Neuronal stem cell (in vitro differentiated cells): ENCODE measurements around the gene GRIN2B.

ENCODE experiments used
- DNase-seq: peaks from one replicate; pipeline ENCODE4 v3.0.0-alpha.2; 2013; ENCODE audit warnings: low spot score
- H2AFZ ChIP-seq: one replicate; pipeline ENCODE4 v1.6.1; 2013; ENCODE audit warnings: mild to moderate bottlenecking, low read length, inconsistent platforms
- H2AK5ac ChIP-seq: 2 replicates; pipeline ENCODE4 v1.6.1; 2013; ENCODE audit warnings: low read depth, mild to moderate bottlenecking, inconsistent platforms, low read length, moderate library complexity, mixed read lengths
- H2BK120ac ChIP-seq: 2 replicates; pipeline ENCODE4 v1.6.1; 2013; ENCODE audit warnings: low read depth, mild to moderate bottlenecking, inconsistent platforms, low read length, moderate library complexity, mixed read lengths
- H2BK12ac ChIP-seq: one replicate; pipeline ENCODE4 v1.6.1; 2013; ENCODE audit warnings: low read length, inconsistent platforms
- H2BK15ac ChIP-seq: 2 replicates; pipeline ENCODE4 v1.6.1; 2013; ENCODE audit warnings: mild to moderate bottlenecking, low read length, inconsistent platforms, mixed read lengths
- H2BK5ac ChIP-seq: one replicate; pipeline ENCODE4 v1.6.1; 2013; ENCODE audit warnings: inconsistent platforms, mild to moderate bottlenecking, low read length, moderate library complexity
- H3K14ac ChIP-seq: one replicate; pipeline ENCODE4 v1.6.1; 2013; ENCODE audit warnings: low read length, inconsistent platforms
- H3K18ac ChIP-seq: 2 replicates; pipeline ENCODE4 v1.6.1; 2013; ENCODE audit warnings: low read length, inconsistent platforms
- H3K23ac ChIP-seq: 2 replicates; pipeline ENCODE4 v1.6.1; 2013; ENCODE audit warnings: low read depth, mild to moderate bottlenecking, mixed read lengths, low read length, inconsistent platforms; ENCODE audit not compliant: poor library complexity
- H3K27ac ChIP-seq: replicated peaks from 3 replicates; pipeline ENCODE4 v1.5.1; 2013; ENCODE audit warnings: low read length, inconsistent platforms
- H3K27me3 ChIP-seq, 3 experiments: 2 replicates each; pipeline ENCODE4 v1.6.1; 2013; ENCODE audit warnings: low read length in 3 of 3, mild to moderate bottlenecking in 2 of 3, inconsistent platforms in 1 of 3, low read depth in 1 of 3, mixed read lengths in 1 of 3, moderate library complexity in 1 of 3; ENCODE audit not compliant: control insufficient read depth in 3 of 3, insufficient read depth in 3 of 3
- H3K36me3 ChIP-seq, 2 donors: replicated peaks in 1 of 2; 2 replicates each; pipeline ENCODE4 v1.6.1; 2013; ENCODE audit warnings: low read length in 2 of 2; ENCODE audit not compliant: control insufficient read depth in 2 of 2, insufficient read depth in 2 of 2
- H3K4ac ChIP-seq: 2 replicates; pipeline ENCODE4 v1.6.1; 2013; ENCODE audit warnings: inconsistent platforms, mild to moderate bottlenecking, low read length, moderate library complexity
- H3K4me1 ChIP-seq, 2 donors: 1 replicate in 1 of 2; 2 replicates in 1 of 2; pipeline ENCODE4 v1.6.1; 2013; ENCODE audit warnings: low read length in 2 of 2, low read depth in 1 of 2; ENCODE audit not compliant: control insufficient read depth in 2 of 2, insufficient read depth in 1 of 2
- H3K4me2 ChIP-seq: one replicate; pipeline ENCODE4 v1.6.1; 2013; ENCODE audit warnings: mild to moderate bottlenecking, low read length, inconsistent platforms; ENCODE audit not compliant: insufficient read depth, poor library complexity, severe bottlenecking
- H3K4me3 ChIP-seq, 2 donors: 2 replicates each; pipeline ENCODE4 v1.5.1; 2013; ENCODE audit warnings: low read length in 2 of 2, mild to moderate bottlenecking in 2 of 2, inconsistent platforms in 1 of 2, moderate library complexity in 1 of 2
- H3K79me1 ChIP-seq: one replicate; pipeline ENCODE4 v1.6.1; 2013; ENCODE audit warnings: low read depth, mild to moderate bottlenecking, inconsistent platforms, low read length, moderate library complexity
- H3K9ac ChIP-seq: one replicate; pipeline ENCODE4 v1.6.1; 2013; ENCODE audit warnings: mild to moderate bottlenecking, low read depth, low read length, inconsistent platforms; ENCODE audit not compliant: poor library complexity
- H3K9me3 ChIP-seq, 2 donors: replicated peaks in 1 of 2; 2 replicates each; pipeline versions ENCODE3 to v1.6.1; 2013; ENCODE audit warnings: low read length in 2 of 2, mild to moderate bottlenecking in 2 of 2, inconsistent platforms in 1 of 2, low read depth in 1 of 2, mixed read lengths in 1 of 2, moderate library complexity in 1 of 2; ENCODE audit not compliant: control insufficient read depth in 2 of 2, insufficient read depth in 1 of 2
- H4K8ac ChIP-seq: one replicate; pipeline ENCODE4 v1.6.1; 2013; ENCODE audit warnings: low read depth, mild to moderate bottlenecking, inconsistent platforms, low read length, moderate library complexity
- H4K91ac ChIP-seq: one replicate; pipeline ENCODE4 v1.6.1; 2013; ENCODE audit warnings: low read length, low read depth, mild to moderate bottlenecking, inconsistent platforms; ENCODE audit not compliant: poor library complexity
- WGBS, 2 donors: extraction: QIAGEN DNeasy Blood & Tissue Kit; methylation state at CpG; one replicate each; pipeline ENCODE4 v1.1.7; 2013; ENCODE audit warnings: missing lambda C conversion rate in 2 of 2, mixed read lengths in 1 of 2; ENCODE audit not compliant: insufficient read length in 2 of 2, insufficient replicate concordance in 1 of 2; ENCODE audit errors: extremely low coverage in 2 of 2; 5-methylcytosine and 5-hydroxymethylcytosine counted together

GRIN2B gene

DNA sequence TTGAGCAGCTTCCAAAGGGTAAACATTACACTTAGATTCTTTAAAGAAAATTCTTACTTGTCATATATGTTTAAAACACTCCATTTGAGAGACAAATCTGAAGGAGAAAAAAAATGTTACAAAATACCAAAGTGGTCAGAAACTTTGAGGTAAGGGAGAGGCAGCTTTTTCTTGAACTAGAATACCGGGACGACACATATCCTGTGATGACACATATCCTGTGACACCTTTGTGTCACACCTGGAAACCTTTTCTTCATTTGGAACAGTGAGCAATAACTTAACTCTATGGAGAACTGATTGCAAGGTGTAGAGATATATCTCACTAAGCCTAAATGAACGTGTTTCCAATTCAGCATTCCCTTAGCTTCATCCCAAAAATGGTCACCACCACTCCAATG is 4.6 kb upstream of the GRIN2B start:
- no peak overlapping the region for H3K23ac ChIP-seq
- H3K9ac ChIP-seq: no peak overlapping the region
- H4K8ac ChIP-seq: no peak overlapping the region
- H3K79me1 ChIP-seq: no peaks in the 10 kb centered on the region
- no peak overlapping the region for H3K18ac ChIP-seq
- peaks cover 0 to 3% of the 10 kb centered on the region in 2 donors for H3K9me3 ChIP-seq
- no peak overlapping the region for H3K14ac ChIP-seq
- no peak for DNase-seq
- no peak overlapping the region for H2BK120ac ChIP-seq
- H2BK12ac ChIP-seq: no peak overlapping the region
- no CpG with 5 or more reads among the region's 3 CpGs for WGBS, 2 donors
- no peaks in the 10 kb centered on the region for H3K36me3 ChIP-seq
- no peak overlapping the region for H4K91ac ChIP-seq
- H2AK5ac ChIP-seq: no peak overlapping the region
- no peaks in the 10 kb centered on the region for H3K4me1 ChIP-seq
- no peak overlapping the region for H2AFZ ChIP-seq
- no peak overlapping the region for H2BK15ac ChIP-seq
- H3K27ac ChIP-seq: no peak overlapping the region
- peaks cover 0 to 10% (median 4%) of the 10 kb centered on the region in 3 experiments for H3K27me3 ChIP-seq
- no peak overlapping the region for H3K4me2 ChIP-seq
- H2BK5ac ChIP-seq: no peak overlapping the region
- H3K4me3 ChIP-seq: no peak overlapping the region
- no peak overlapping the region for H3K4ac ChIP-seq

DNA sequence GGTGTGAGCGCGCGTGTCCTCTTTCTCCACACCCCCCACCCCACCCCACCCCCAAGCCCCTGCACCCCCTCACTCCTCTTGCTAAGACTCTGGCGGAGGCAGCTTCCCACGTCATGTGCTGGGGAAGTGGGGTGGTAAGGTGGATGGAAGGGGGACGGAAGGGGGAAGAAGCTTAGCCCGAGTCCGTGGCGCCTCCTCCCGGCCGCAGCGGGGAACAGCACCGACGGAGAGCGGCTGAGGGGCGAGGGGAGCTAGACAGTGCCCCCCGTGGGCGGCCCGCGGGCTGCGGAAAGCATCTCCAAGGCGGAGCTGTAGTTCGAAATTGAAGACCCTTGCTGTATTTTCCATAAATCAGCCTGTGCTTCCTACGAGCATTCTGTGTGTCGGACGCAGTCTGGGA is 588 bp upstream of the GRIN2B start:
- H3K23ac ChIP-seq: no peak overlapping the region
- H2AFZ ChIP-seq: peak overlapping the region; percentile 88
- peaks cover 0 to 3% of the 10 kb centered on the region in 2 donors for H3K9me3 ChIP-seq
- no peak overlapping the region for H3K14ac ChIP-seq
- H4K91ac ChIP-seq: no peak overlapping the region
- H3K9ac ChIP-seq: no peak overlapping the region
- H2BK15ac ChIP-seq: no peak overlapping the region
- H2BK120ac ChIP-seq: no peak overlapping the region
- peak; percentile 56 for DNase-seq
- no peak overlapping the region for H4K8ac ChIP-seq
- no peak overlapping the region for H2BK5ac ChIP-seq
- H3K27ac ChIP-seq: no peak overlapping the region
- no peak overlapping the region for H2BK12ac ChIP-seq
- no peak overlapping the region for H3K4ac ChIP-seq
- H2AK5ac ChIP-seq: no peak overlapping the region
- peak overlapping the region; percentile 5 for H3K18ac ChIP-seq
- peaks cover 0 to 9% of the 10 kb centered on the region in 2 donors for H3K36me3 ChIP-seq
- no CpG with 5 or more reads among the region's 26 CpGs for WGBS, 2 donors
- peaks cover 0 to 31% (median 4%) of the 10 kb centered on the region in 3 experiments for H3K27me3 ChIP-seq
- peak overlapping the region; percentile 98 for H3K4me2 ChIP-seq
- peak overlapping the region; percentile 54 to 80 for H3K4me3 ChIP-seq
- H3K79me1 ChIP-seq: no peaks in the 10 kb centered on the region
- H3K4me1 ChIP-seq: peaks cover 1 to 16% of the 10 kb centered on the region in 2 donors

DNA sequence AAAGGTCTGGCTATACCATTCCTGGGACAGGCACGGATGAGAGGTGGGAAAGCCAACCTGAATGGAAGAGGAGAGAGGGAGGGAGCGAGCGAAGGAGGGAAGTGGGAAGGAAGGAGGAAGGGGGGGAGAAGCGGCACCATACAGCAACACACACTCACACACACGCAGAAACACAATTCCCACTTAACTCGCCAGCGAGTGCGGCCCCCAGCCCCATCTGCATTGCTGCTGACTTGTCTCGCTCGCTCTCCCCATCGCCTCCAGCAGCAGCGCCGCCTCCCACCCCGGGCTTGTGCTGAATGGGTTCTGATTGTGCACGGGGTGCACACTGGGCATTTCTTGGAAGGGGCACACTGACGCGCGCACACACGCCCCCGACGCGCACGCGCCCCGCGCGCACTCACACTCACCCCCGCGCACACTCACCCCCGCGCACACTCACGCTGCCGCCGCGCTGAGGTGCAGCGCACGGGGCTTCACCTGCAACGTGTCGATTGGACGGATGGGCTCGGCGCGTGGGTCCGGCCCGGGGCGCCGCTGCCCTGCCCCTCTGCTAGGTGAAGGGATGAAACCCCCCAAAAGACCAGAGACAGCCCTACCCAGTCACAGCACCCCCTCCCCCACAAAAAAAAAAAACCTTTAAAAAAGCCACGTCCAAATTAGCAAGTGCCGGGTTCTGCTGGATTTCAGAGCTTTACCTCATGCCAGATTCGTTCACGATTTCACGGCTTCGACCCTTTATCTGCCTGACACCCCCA is 685 bp downstream of the GRIN2B start:
- H2BK12ac ChIP-seq: no peak overlapping the region
- no peak for DNase-seq
- peaks cover 0 to 31% (median 4%) of the 10 kb centered on the region in 3 experiments for H3K27me3 ChIP-seq
- peak overlapping the region; percentile 98 for H3K4me2 ChIP-seq
- no peak overlapping the region for H2BK120ac ChIP-seq
- H3K18ac ChIP-seq: peak overlapping the region; percentile 81
- H4K91ac ChIP-seq: no peak overlapping the region
- H3K79me1 ChIP-seq: no peaks in the 10 kb centered on the region
- H3K36me3 ChIP-seq: peaks cover 0 to 17% of the 10 kb centered on the region in 2 donors
- peak overlapping the region; percentile 86 for H3K9ac ChIP-seq
- H3K27ac ChIP-seq: no peak overlapping the region
- no CpG with 5 or more reads among the region's 53 CpGs for WGBS, 2 donors
- peak overlapping the region; percentile 54 to 80 for H3K4me3 ChIP-seq
- no peak overlapping the region for H2BK5ac ChIP-seq
- H3K14ac ChIP-seq: peak overlapping the region; percentile 57
- H2AK5ac ChIP-seq: peak overlapping the region; percentile 51
- H3K4ac ChIP-seq: no peak overlapping the region
- H3K4me1 ChIP-seq: peaks cover 5 to 16% of the 10 kb centered on the region in 2 donors
- no peak overlapping the region for H3K23ac ChIP-seq
- H2BK15ac ChIP-seq: peak overlapping the region; percentile 54
- H2AFZ ChIP-seq: peak overlapping the region; percentile 88
- peak overlapping the region; percentile 43 for H4K8ac ChIP-seq
- peaks cover 0 to 3% of the 10 kb centered on the region in 2 donors for H3K9me3 ChIP-seq

DNA sequence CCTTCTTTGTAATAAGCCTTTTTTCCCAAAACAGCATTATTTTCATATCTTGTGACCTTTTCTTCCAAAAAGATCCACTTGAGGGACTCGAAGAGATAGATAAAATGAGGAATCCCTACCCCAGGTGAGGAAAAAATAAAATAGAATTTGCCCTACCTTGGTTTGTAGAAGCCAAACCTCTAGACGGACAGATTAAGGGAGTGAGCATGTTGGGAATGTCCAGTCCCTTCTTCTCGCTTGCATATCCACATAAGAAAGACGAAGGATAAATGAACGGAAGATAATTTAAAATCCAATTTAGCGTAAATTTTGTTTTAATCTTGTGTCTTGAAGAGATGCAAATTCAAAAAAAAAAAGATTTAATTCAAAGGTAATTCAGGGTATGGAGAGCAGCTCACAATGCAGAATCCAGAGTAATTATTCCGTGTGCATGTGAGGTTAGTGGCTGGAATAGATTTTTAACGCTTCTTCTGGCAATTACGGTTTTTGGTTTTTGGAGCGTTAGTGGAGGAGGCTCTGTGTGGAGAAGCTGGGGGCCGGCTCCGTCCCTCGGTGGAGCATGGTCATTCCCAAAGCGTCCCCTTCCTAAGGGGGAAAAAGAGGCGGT is 1.5 kb downstream of the GRIN2B start:
- no peak overlapping the region for H2BK5ac ChIP-seq
- H2AK5ac ChIP-seq: no peak overlapping the region
- peaks cover 5 to 16% of the 10 kb centered on the region in 2 donors for H3K4me1 ChIP-seq
- H3K4me3 ChIP-seq: peak overlapping the region; percentile 54 to 80
- no peak overlapping the region for H3K4ac ChIP-seq
- H3K36me3 ChIP-seq: peaks cover 0 to 19% of the 10 kb centered on the region in 2 donors
- no peak overlapping the region for H3K14ac ChIP-seq
- WGBS, 2 donors: no CpG with 5 or more reads among the region's 15 CpGs
- peak overlapping the region; percentile 98 for H3K4me2 ChIP-seq
- no peak overlapping the region for H2BK120ac ChIP-seq
- no peak overlapping the region for H4K91ac ChIP-seq
- no peak overlapping the region for H4K8ac ChIP-seq
- no peak overlapping the region for H3K18ac ChIP-seq
- peaks cover 0 to 3% of the 10 kb centered on the region in 2 donors for H3K9me3 ChIP-seq
- no peak overlapping the region for H2BK15ac ChIP-seq
- DNase-seq: no peak
- H3K27ac ChIP-seq: no peak overlapping the region
- no peak overlapping the region for H3K23ac ChIP-seq
- H3K9ac ChIP-seq: no peak overlapping the region
- peak overlapping the region; percentile 88 for H2AFZ ChIP-seq
- H3K79me1 ChIP-seq: no peaks in the 10 kb centered on the region
- H3K27me3 ChIP-seq: peaks cover 0 to 31% (median 4%) of the 10 kb centered on the region in 3 experiments
- H2BK12ac ChIP-seq: no peak overlapping the region
